Gastroesophageal sphincter (tissue), 4 donors: Measurements from ENCODE around the gene PCDH9. TPM values are rescaled to one million over a fixed set of nuclear protein-coding genes. Genes with fewer than 3 reads are reported as not detected.

Source experiments
- ATAC-seq: fragments of 150-250 bp; one replicate; pipeline ENCODE4 v1.9.1; 2016; ENCODE audit warnings: mild to moderate bottlenecking, moderate library complexity
- H3K27ac ChIP-seq, 4 donors: fragments of 200-600 bp; sonication (generic) in 3 of 4; 1 replicate in 3 of 4; 2 replicates in 1 of 4; pipeline ENCODE4 v1.5.1; 2016 to 2019
- H3K27me3 ChIP-seq: fragments of 200-600 bp; sonication (generic); one replicate; pipeline ENCODE4 v1.5.1; 2019
- H3K36me3 ChIP-seq, 2 donors: fragments of 200-600 bp; sonication (generic); one replicate each; pipeline ENCODE4 v1.5.1; 2019; ENCODE audit warnings: control low read depth in 1 of 2
- H3K4me1 ChIP-seq, 3 donors: fragments of 200-600 bp; sonication (generic); 1 replicate in 2 of 3; 2 replicates in 1 of 3; pipeline ENCODE4 v1.5.1; 2016 to 2019; ENCODE audit warnings: control low read depth in 2 of 3
- H3K4me3 ChIP-seq, 2 donors: fragments of 200-600 bp; sonication (generic); one replicate each; pipeline ENCODE4 v1.5.1; 2019; ENCODE audit warnings: mild to moderate bottlenecking in 1 of 2, moderate library complexity in 1 of 2
- H3K9me3 ChIP-seq, 3 donors: fragments of 200-600 bp; sonication (generic); one replicate each; pipeline ENCODE4 v1.5.1; 2017 to 2019; ENCODE audit warnings: control low read depth in 2 of 3
- EP300 ChIP-seq: sonication (generic); formaldehyde crosslinking; IDR thresholded peaks from one replicate; pipeline ENCODE4 v1.6.1; 2017; ENCODE audit warnings: antibody characterized with exemption, mild to moderate bottlenecking
- POLR2A ChIP-seq, 2 donors: fragments of 450-650 bp; IDR thresholded peaks; one replicate each; pipeline ENCODE4 v1.6.1; 2017; ENCODE audit warnings: antibody characterized with exemption in 2 of 2, mild to moderate bottlenecking in 2 of 2, moderate library complexity in 1 of 2
- POLR2AphosphoS5 ChIP-seq: sonication (generic); formaldehyde crosslinking; IDR thresholded peaks from one replicate; pipeline ENCODE4 v1.6.1; 2017; ENCODE audit warnings: antibody characterized with exemption
- WGBS, 2 donors: methylation state at CpG; one replicate each; pipeline ENCODE4 v1.1.5; 2018; ENCODE audit warnings: low coverage in 1 of 2; 5-methylcytosine and 5-hydroxymethylcytosine counted together
- total RNA-seq, 4 donors: library from RNA; depleted of rRNA; stranded (reverse); fragments of >200 nt; gene quantifications; one replicate each; pipeline ENCODE4 v1.1.0, GENCODE V29; 2016
- TF ChIP-seq, protein P1 (sequence below), 4 experiments: fragments of 200-600 bp in 2 of 4; fragments of 450-650 bp in 2 of 4; sonication (generic) in 1 of 4; IDR thresholded peaks; one replicate each; pipeline ENCODE4 v1.5.1; 2017 to 2019; ENCODE audit warnings: antibody characterized with exemption in 4 of 4, mild to moderate bottlenecking in 2 of 4, moderate library complexity in 2 of 4

Gene PCDH9
- total RNA-seq, 4 donors from 2014 or later: 52.9 to 141 (median 56.5) TPM

DNA sequence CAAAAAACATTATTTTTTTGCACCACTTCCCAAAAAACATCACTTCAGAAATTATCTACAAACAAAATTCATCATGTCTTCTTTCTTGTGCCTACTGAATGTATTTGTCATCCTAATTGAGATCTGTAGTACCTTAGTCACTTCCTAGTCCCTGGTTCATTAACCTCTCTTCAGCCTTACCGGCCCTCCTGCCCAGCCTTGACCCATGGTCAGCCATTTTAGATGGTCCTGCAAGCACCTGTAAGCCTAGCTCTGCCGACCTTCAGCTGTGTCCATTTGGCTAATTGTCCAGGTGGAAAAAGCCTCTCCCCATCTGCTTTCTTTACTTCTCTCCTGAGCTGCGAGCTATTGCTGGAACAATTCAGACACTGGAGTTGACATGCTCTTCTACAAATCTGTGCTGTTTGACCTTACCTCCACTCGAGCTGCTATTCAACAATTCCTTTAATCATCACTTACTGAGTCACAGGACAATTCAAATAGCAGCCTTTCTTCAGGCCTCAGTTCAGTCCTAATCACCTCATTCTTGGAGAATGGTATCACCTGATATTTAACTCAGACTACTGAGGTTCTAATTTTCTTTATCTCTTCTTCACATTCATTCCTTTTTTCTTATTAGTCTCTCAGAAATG lies 882.5 kb downstream of the PCDH9 start:
- TF ChIP-seq POLR2A (IDR thresholded peaks at IDR 0.05) (no peak), EP300 (no peak), POLR2AphosphoS5 (no peak)
- TF ChIP-seq, protein P1, sequence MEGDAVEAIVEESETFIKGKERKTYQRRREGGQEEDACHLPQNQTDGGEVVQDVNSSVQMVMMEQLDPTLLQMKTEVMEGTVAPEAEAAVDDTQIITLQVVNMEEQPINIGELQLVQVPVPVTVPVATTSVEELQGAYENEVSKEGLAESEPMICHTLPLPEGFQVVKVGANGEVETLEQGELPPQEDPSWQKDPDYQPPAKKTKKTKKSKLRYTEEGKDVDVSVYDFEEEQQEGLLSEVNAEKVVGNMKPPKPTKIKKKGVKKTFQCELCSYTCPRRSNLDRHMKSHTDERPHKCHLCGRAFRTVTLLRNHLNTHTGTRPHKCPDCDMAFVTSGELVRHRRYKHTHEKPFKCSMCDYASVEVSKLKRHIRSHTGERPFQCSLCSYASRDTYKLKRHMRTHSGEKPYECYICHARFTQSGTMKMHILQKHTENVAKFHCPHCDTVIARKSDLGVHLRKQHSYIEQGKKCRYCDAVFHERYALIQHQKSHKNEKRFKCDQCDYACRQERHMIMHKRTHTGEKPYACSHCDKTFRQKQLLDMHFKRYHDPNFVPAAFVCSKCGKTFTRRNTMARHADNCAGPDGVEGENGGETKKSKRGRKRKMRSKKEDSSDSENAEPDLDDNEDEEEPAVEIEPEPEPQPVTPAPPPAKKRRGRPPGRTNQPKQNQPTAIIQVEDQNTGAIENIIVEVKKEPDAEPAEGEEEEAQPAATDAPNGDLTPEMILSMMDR (IDR thresholded peaks at IDR 0.05): no peak
- 81 to 86% methylated on average over 4 of the region's 4 CpGs for WGBS, 2 donors
- Histone ChIP-seq H3K9me3 (no peaks in the 10 kb centered on the region), H3K27ac (no peak overlapping the region), H3K4me3 (no peak overlapping the region), H3K36me3 (no peaks in the 10 kb centered on the region), H3K27me3 (no peaks in the 10 kb centered on the region), H3K4me1 (peaks cover 0 to 20% (median 0%) of the 10 kb centered on the region in 3 donors)
- no peak for ATAC-seq

DNA sequence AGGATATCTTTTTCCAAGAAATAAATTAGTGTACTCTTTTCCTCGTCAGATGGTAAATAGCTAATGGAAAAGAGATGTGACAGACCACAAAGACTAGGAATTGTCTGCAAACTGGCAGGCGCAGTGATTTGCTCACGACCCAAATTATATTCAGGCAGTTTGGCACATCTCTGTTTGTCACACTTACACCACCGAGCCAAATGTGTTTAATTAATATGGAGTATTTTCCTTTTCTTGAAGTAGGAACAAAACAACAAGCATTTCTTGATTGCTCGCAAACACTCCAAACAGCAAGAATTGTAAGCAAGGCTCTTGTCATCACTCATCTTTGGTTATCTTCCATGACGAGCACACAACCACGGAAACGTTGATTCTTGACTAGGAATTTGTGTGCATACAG lies 884.2 kb downstream of the PCDH9 start:
- no peak overlapping the region for H3K4me3 ChIP-seq
- H3K27ac ChIP-seq: no peak overlapping the region
- no peaks in the 10 kb centered on the region for H3K9me3 ChIP-seq
- no peaks in the 10 kb centered on the region for H3K36me3 ChIP-seq
- no peak for ATAC-seq
- H3K27me3 ChIP-seq: no peaks in the 10 kb centered on the region
- peaks cover 0 to 20% (median 0%) of the 10 kb centered on the region in 3 donors for H3K4me1 ChIP-seq
- TF ChIP-seq EP300 (no peak), POLR2A (IDR thresholded peaks at IDR 0.05) (no peak), POLR2AphosphoS5 (no peak)
- TF ChIP-seq, protein P1 (IDR thresholded peaks at IDR 0.05): no peak
- WGBS, 2 donors: 82 to 89% methylated on average over 7 to 8 of the region's 8 CpGs

DNA sequence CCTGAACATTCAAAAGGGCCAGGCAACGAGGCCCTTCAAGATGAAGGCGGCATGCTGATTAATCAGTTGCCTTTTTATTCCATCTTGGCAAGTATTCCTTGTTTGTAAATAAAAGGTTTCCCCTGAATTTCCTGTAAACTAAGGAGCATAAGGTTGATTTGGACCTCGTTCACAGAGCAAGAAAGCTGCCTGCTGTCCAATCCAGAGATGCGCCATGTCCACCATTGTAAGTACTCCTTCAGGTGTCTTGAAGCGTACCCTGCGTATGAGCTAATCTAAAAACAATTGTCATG lies 884.7 kb downstream of the PCDH9 start:
- ATAC-seq: no peak
- H3K36me3 ChIP-seq: no peaks in the 10 kb centered on the region
- 60 to 78% methylated on average over 1 to 6 of the region's 6 CpGs for WGBS, 2 donors
- H3K4me1 ChIP-seq: peaks cover 0 to 20% (median 0%) of the 10 kb centered on the region in 3 donors
- no peaks in the 10 kb centered on the region for H3K9me3 ChIP-seq
- no peak overlapping the region for H3K4me3 ChIP-seq
- TF ChIP-seq POLR2AphosphoS5 (no peak), POLR2A (IDR thresholded peaks at IDR 0.05) (no peak), EP300 (no peak)
- TF ChIP-seq, protein P1 (IDR thresholded peaks at IDR 0.05): no peak
- H3K27me3 ChIP-seq: no peaks in the 10 kb centered on the region
- H3K27ac ChIP-seq: no peak overlapping the region

DNA sequence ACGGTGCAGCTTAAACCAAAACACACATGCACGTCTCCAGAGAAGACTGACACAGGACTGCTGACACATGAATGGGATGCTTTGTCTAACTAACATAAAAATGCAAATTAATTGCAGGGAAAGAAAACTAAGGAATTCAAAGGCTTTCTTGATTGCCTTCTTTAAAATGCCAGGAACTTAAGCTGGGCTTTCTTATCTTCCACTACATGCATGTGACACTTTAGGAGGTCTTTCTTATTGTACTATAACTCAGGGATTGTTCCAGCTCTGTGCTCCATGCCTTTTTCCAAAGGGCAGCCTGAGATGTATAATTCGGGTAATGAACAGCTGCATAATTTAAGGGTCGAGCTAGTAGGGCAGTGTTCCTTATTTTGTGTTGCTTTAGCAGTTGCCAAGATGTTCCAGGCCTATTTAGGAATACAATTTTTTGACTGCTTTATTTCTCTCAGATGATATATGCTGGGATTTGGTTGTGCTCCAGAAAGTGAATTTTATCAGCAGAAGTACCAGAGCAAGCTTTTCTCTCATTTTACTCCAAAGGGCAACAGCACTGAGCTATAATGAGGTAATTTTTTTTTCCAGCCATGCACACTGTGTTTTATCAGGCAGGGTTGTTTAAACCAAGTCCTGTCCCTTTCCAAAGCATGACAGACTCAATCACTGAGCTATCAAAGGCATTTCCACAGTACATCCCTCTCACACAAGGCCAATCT lies 885.2 kb downstream of the PCDH9 start:
- ATAC-seq: no peak
- Histone ChIP-seq H3K27ac (no peak overlapping the region), H3K36me3 (no peaks in the 10 kb centered on the region), H3K27me3 (no peaks in the 10 kb centered on the region), H3K4me3 (no peak overlapping the region), H3K4me1 (peaks cover 0 to 20% (median 0%) of the 10 kb centered on the region in 3 donors), H3K9me3 (no peaks in the 10 kb centered on the region)
- WGBS, 2 donors: 42 to 66% methylated on average over 3 to 4 of the region's 4 CpGs
- TF ChIP-seq EP300 (no peak), POLR2AphosphoS5 (no peak), POLR2A (IDR thresholded peaks at IDR 0.05) (no peak)
- TF ChIP-seq, protein P1 (IDR thresholded peaks at IDR 0.05): no peak
